Measurements from ENCODE around the gene ABCC1. TPM values are rescaled to one million over a fixed set of nuclear protein-coding genes. Genes with fewer than 3 reads are reported as not detected.

ABCC1 gene
- total RNA-seq, 4 donors from 2014 or later, result 12.1 to 39.2 (median 18.6) TPM

GRCh38 chr16:16131659-16132058 lies 182.2 kb downstream of the ABCC1 start:
- Histone ChIP-seq H3K4me3 (no peak overlapping the region), H3K27me3 (no peaks in the 10 kb centered on the region), H3K36me3 (no peaks in the 10 kb centered on the region), H3K27ac (no peak overlapping the region), H3K4me1 (no peaks in the 10 kb centered on the region), H3K9me3 (no peaks in the 10 kb centered on the region)
- intact Hi-C loops (cut with DNase I; ENCODE audit: low total_unique reads), result no loop called here
- no peak for DNase-seq
- TF ChIP-seq, protein P1, sequence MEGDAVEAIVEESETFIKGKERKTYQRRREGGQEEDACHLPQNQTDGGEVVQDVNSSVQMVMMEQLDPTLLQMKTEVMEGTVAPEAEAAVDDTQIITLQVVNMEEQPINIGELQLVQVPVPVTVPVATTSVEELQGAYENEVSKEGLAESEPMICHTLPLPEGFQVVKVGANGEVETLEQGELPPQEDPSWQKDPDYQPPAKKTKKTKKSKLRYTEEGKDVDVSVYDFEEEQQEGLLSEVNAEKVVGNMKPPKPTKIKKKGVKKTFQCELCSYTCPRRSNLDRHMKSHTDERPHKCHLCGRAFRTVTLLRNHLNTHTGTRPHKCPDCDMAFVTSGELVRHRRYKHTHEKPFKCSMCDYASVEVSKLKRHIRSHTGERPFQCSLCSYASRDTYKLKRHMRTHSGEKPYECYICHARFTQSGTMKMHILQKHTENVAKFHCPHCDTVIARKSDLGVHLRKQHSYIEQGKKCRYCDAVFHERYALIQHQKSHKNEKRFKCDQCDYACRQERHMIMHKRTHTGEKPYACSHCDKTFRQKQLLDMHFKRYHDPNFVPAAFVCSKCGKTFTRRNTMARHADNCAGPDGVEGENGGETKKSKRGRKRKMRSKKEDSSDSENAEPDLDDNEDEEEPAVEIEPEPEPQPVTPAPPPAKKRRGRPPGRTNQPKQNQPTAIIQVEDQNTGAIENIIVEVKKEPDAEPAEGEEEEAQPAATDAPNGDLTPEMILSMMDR (IDR thresholded peaks at IDR 0.05), result no peak
- no peak for TF ChIP-seq POLR2A (IDR thresholded peaks at IDR 0.05)

DNA sequence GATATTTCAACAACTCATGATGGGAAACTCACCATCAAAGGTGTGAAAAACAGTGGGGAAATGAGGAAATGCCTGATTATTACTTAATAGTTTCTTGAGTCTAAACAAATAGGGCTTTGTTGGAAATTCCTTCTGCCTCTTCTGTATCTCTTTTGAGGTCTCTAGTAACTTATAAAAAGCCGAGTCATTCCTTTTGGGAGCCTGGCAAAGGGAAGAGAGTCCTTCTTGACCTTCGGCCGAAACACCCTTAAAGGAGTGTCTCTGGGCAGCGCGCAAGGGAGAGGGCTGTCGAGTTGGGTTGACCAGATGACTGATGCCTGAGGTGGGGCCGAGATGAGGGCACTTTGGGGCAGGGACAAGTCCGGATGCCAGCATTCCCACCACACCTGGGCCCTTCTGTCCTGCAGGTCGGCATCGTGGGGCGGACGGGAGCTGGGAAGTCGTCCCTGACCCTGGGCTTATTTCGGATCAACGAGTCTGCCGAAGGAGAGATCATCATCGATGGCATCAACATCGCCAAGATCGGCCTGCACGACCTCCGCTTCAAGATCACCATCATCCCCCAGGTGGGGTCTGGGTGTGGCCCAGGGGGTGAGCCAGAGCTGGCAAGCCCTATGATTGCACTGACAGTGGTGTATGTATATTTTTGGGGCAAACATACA lies 184.7 kb downstream of the ABCC1 start:
- DNase-seq, result no peak
- no peaks in the 10 kb centered on the region for H3K27me3 ChIP-seq
- no peaks in the 10 kb centered on the region for H3K9me3 ChIP-seq
- TF ChIP-seq POLR2A (IDR thresholded peaks at IDR 0.05), result no peak
- TF ChIP-seq, protein P1 (IDR thresholded peaks at IDR 0.05), result no peak
- intact Hi-C loops (cut with DNase I; ENCODE audit: low total_unique reads), result no loop called here
- no peaks in the 10 kb centered on the region for H3K36me3 ChIP-seq
- H3K4me1 ChIP-seq, result no peaks in the 10 kb centered on the region
- H3K4me3 ChIP-seq, result no peak overlapping the region
- H3K27ac ChIP-seq, result no peak overlapping the region

GRCh38 chr16:16136588-16136987 lies 187.2 kb downstream of the ABCC1 start:
- intact Hi-C loops (cut with DNase I; ENCODE audit: low total_unique reads), result no loop called here
- TF ChIP-seq, protein P1 (IDR thresholded peaks at IDR 0.05), result no peak
- no peak for TF ChIP-seq POLR2A (IDR thresholded peaks at IDR 0.05)
- no peak for DNase-seq
- Histone ChIP-seq H3K9me3 (no peaks in the 10 kb centered on the region), H3K4me3 (no peak overlapping the region), H3K36me3 (no peaks in the 10 kb centered on the region), H3K27ac (no peak overlapping the region), H3K27me3 (no peaks in the 10 kb centered on the region), H3K4me1 (no peaks in the 10 kb centered on the region)

DNA sequence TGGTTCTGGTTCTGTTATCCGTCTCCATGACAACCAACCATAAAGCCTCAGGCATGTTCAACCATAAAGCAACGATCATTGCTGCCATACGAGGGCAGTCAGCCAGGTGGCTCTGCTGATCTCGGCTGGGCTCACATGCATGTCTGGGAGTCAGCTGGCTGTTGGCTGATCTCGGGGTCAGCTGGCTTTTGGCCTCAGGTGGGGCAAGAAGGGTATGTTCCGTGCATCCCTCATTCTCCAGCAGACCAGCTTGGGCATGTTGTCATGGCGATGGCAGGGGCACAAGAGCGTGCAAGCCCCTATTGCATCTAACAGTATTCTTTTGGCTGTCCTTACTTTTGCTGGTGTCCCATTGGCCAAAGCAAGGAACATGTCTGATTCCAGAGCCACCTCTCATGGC lies 187.7 kb downstream of the ABCC1 start:
- Histone ChIP-seq H3K9me3 (no peaks in the 10 kb centered on the region), H3K27me3 (no peaks in the 10 kb centered on the region), H3K27ac (no peak overlapping the region), H3K4me3 (no peak overlapping the region), H3K4me1 (no peaks in the 10 kb centered on the region), H3K36me3 (no peaks in the 10 kb centered on the region)
- DNase-seq, result no peak
- TF ChIP-seq, protein P1 (IDR thresholded peaks at IDR 0.05), result no peak
- TF ChIP-seq POLR2A (IDR thresholded peaks at IDR 0.05), result no peak
- intact Hi-C loops (cut with DNase I; ENCODE audit: low total_unique reads), result no loop called here

GRCh38 chr16:16138034-16138635 lies 188.7 kb downstream of the ABCC1 start:
- DNase-seq, result no peak
- Histone ChIP-seq H3K27ac (no peak overlapping the region), H3K4me1 (no peaks in the 10 kb centered on the region), H3K9me3 (no peaks in the 10 kb centered on the region), H3K4me3 (no peak overlapping the region), H3K27me3 (no peaks in the 10 kb centered on the region), H3K36me3 (no peaks in the 10 kb centered on the region)
- intact Hi-C loops (cut with DNase I; ENCODE audit: low total_unique reads), result no loop called here
- no peak for TF ChIP-seq POLR2A (IDR thresholded peaks at IDR 0.05)
- TF ChIP-seq, protein P1 (IDR thresholded peaks at IDR 0.05), result no peak
